HCEC 1CT (cell line): Measurements from ENCODE around the gene ACSF3.
"Not testable (repeated sequence)": the region's sequence is repeated elsewhere in the genome, so short reads cannot be mapped to it uniquely, and the experiment has no call there.

Source experiments
- DNase-seq: peaks from one replicate; pipeline ENCODE4 v3.0.0-alpha.2; 2017

ACSF3 gene

GRCh38 chr16:89179656-89180315 lies 86.1 kb downstream of the ACSF3 start:
- no peak for DNase-seq

GRCh38 chr16:89183463-89183862 lies 89.8 kb downstream of the ACSF3 start:
- DNase-seq: no peak

GRCh38 chr16:89183975-89184676 lies 90.5 kb downstream of the ACSF3 start:
- DNase-seq: no peak

- DNase-seq: no peak
These were observed 91.0 kb downstream of the ACSF3 start for GRCh38 chr16:89184677-89184932.

- DNase-seq: no peak
These were observed 91.5 kb downstream of the ACSF3 start for GRCh38 chr16:89184933-89185794.

- not testable (repeated sequence) for DNase-seq
These were observed 92.4 kb downstream of the ACSF3 start for GRCh38 chr16:89185887-89186592.

- DNase-seq: not testable (repeated sequence)
These were observed 93.0 kb downstream of the ACSF3 start for GRCh38 chr16:89186593-89187031.

GRCh38 chr16:89187032-89187769 lies 93.5 kb downstream of the ACSF3 start:
- no peak for DNase-seq

GRCh38 chr16:89187770-89188392 lies 94.2 kb downstream of the ACSF3 start:
- DNase-seq: no peak

- not testable (repeated sequence) for DNase-seq
These were observed 95.1 kb downstream of the ACSF3 start for GRCh38 chr16:89188471-89189357.

GRCh38 chr16:89189358-89190025 lies 95.8 kb downstream of the ACSF3 start:
- no peak for DNase-seq

GRCh38 chr16:89190150-89190958 lies 96.7 kb downstream of the ACSF3 start:
- DNase-seq: no peak

- no peak for DNase-seq
These were observed 97.6 kb downstream of the ACSF3 start for GRCh38 chr16:89191033-89191900.

- no peak for DNase-seq
These were observed 98.2 kb downstream of the ACSF3 start for GRCh38 chr16:89191901-89192185.

GRCh38 chr16:89192186-89192955 lies 98.7 kb downstream of the ACSF3 start:
- peak; percentile 78 for DNase-seq

- peak; percentile 74 for DNase-seq
These were observed 99.4 kb downstream of the ACSF3 start for GRCh38 chr16:89192956-89193575.

GRCh38 chr16:89193576-89194293 lies 100.1 kb downstream of the ACSF3 start:
- DNase-seq: no peak
